ENCODE measurements around the gene SERPINA12.

SERPINA12 gene

DNA sequence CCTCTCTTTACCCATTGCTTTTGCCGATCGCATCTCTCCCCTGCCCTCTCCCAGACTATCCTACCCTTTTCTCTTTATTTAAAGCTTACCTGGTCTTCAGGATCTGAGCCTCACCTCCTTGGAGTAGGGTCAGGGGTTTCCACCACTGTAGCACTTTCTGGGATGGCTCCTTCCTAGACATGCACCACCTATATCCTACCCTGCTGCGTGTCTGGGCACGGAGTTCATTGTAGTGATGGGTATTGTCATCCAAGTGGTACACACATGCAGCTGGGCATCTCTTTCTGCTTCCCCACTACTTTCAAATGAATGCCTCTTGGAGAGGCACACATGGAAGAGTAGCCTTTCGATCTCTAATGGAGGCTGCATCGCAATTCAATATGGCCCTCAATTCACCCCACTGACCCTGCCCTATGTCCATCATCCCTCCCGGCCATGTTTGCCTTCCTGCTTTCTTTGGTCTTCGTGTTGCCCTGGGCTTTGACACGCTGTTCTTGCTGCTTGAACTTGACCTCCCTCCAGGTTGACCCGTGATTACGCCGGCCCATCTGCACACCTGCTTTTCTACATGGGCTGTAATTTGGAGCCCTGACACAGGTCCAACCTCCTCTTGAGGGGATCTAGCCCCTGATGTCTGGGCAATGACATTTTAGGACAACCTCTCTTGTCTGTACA, 67.6 kb downstream of the SERPINA12 start:
- in situ Hi-C loops (cut with MboI; ENCODE audit: low sequenced_read_pairs): no loop called here

GRCh38 chr14:94441130-94441529, 68.1 kb downstream of the SERPINA12 start:
- in situ Hi-C loops (cut with MboI; ENCODE audit: low sequenced_read_pairs): no loop called here

GRCh38 chr14:94439453-94440057, 69.7 kb downstream of the SERPINA12 start:
- in situ Hi-C loops (cut with MboI; ENCODE audit: low sequenced_read_pairs): no loop called here

Data from HL-60/S4 (cell line).